DOHH2 (cell line): ENCODE results near the gene MED31.

Experiments used
- H3F3A ChIP-seq: fragments of 200-600 bp; sonication (generic), shearing (Covaris generic); 2 replicates; pipeline ENCODE4 v1.6.0; 2016; ENCODE audit warnings: antibody characterized with exemption, mild to moderate bottlenecking; ENCODE audit not compliant: control insufficient read depth, insufficient read depth
- H3K27ac ChIP-seq: fragments of 200-600 bp; sonication (generic); 2 replicates; pipeline ENCODE4 v1.5.1; 2014; ENCODE audit warnings: low read depth, mild to moderate bottlenecking, low read length, moderate library complexity
- H3K27me3 ChIP-seq: fragments of 200-600 bp; sonication (generic); 2 replicates; pipeline ENCODE4 v1.6.1; 2014; ENCODE audit warnings: mild to moderate bottlenecking, low read length, mixed read lengths; ENCODE audit not compliant: control insufficient read depth
- H3K36me3 ChIP-seq: fragments of 200-600 bp; sonication (generic); 2 replicates; pipeline ENCODE4 v1.6.1; 2014; ENCODE audit warnings: mild to moderate bottlenecking, low read length, moderate library complexity, mixed read lengths; ENCODE audit not compliant: control insufficient read depth
- H3K4me1 ChIP-seq: fragments of 200-600 bp; sonication (generic); 2 replicates; pipeline ENCODE4 v1.6.1; 2014; ENCODE audit warnings: mild to moderate bottlenecking, low read length, mixed read lengths; ENCODE audit not compliant: control insufficient read depth
- H3K4me2 ChIP-seq: fragments of 200-600 bp; sonication (generic); 2 replicates; pipeline ENCODE4 v1.6.0; 2014; ENCODE audit warnings: mild to moderate bottlenecking, low read length, moderate library complexity
- H3K4me3 ChIP-seq: fragments of 200-600 bp; sonication (generic); 2 replicates; pipeline ENCODE4 v1.5.1; 2014; ENCODE audit warnings: mild to moderate bottlenecking, low read length, mixed read lengths
- H3K79me2 ChIP-seq: fragments of 200-600 bp; sonication (generic); 2 replicates; pipeline ENCODE4 v1.6.1; 2014; ENCODE audit warnings: mild to moderate bottlenecking, low read length, mixed read lengths; ENCODE audit not compliant: control insufficient read depth
- H3K9me2 ChIP-seq: fragments of 200-600 bp; sonication (generic); replicated peaks from 2 replicates; pipeline ENCODE4 v1.6.1; 2014; ENCODE audit warnings: mild to moderate bottlenecking, low read length, mixed read lengths; ENCODE audit not compliant: control insufficient read depth
- H3K9me3 ChIP-seq: fragments of 200-600 bp; sonication (generic); 2 replicates; pipeline ENCODE4 v1.6.1; 2014; ENCODE audit warnings: antibody characterized with exemption, low read length, mixed read lengths; ENCODE audit not compliant: control insufficient read depth, insufficient read depth
- H4K20me1 ChIP-seq: fragments of 200-600 bp; sonication (generic); 2 replicates; pipeline ENCODE4 v1.6.0; 2014; ENCODE audit warnings: low read depth, mild to moderate bottlenecking, antibody characterized with exemption, low read length, moderate library complexity; ENCODE audit not compliant: control insufficient read depth, insufficient read depth
- EZH2phosphoT487 ChIP-seq: fragments of 200-600 bp; sonication (generic); IDR thresholded peaks from 2 replicates; pipeline ENCODE4 v1.6.1; 2017; ENCODE audit warnings: borderline replicate concordance, mild to moderate bottlenecking, antibody characterized with exemption, low read length, moderate library complexity, mixed read lengths
- TF ChIP-seq, protein P1 (sequence below): fragments of 200-600 bp; sonication (generic); IDR thresholded peaks from one replicate; pipeline ENCODE4 v1.5.1; 2014; ENCODE audit warnings: antibody characterized with exemption, mild to moderate bottlenecking, low read depth, low read length; ENCODE audit not compliant: poor library complexity, severe bottlenecking

Gene MED31

DNA sequence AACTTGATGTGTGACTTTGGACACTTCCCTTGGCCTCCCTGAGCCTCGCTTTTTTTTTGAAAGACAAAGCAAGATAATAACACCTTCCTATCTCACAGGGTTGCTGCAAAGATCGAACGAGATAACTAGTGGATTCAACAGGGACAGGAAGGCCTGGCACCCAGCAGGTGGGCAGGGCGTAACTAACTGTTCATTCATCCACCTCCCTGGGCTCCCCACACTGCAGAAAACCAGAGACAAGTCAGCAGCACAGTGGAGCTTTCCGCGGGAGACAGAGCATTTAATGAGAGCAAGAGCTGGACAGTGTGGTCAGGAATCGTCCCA is 33.0 kb upstream of the MED31 start:
- H3K4me2 ChIP-seq, result no peak overlapping the region
- no peaks in the 10 kb centered on the region for H3F3A ChIP-seq
- no peaks in the 10 kb centered on the region for H3K9me3 ChIP-seq
- no peaks in the 10 kb centered on the region for H3K79me2 ChIP-seq
- H3K9me2 ChIP-seq, result no peaks in the 10 kb centered on the region
- H3K36me3 ChIP-seq, result no peaks in the 10 kb centered on the region
- no peaks in the 10 kb centered on the region for H3K4me1 ChIP-seq
- no peak overlapping the region for H3K4me3 ChIP-seq
- H4K20me1 ChIP-seq, result no peaks in the 10 kb centered on the region
- H3K27me3 ChIP-seq, result 0 out of 2 replicates have a peak, but pooled peaks cover 3% of the 10 kb centered on the region
- no peak overlapping the region for H3K27ac ChIP-seq
- TF ChIP-seq, protein P1, sequence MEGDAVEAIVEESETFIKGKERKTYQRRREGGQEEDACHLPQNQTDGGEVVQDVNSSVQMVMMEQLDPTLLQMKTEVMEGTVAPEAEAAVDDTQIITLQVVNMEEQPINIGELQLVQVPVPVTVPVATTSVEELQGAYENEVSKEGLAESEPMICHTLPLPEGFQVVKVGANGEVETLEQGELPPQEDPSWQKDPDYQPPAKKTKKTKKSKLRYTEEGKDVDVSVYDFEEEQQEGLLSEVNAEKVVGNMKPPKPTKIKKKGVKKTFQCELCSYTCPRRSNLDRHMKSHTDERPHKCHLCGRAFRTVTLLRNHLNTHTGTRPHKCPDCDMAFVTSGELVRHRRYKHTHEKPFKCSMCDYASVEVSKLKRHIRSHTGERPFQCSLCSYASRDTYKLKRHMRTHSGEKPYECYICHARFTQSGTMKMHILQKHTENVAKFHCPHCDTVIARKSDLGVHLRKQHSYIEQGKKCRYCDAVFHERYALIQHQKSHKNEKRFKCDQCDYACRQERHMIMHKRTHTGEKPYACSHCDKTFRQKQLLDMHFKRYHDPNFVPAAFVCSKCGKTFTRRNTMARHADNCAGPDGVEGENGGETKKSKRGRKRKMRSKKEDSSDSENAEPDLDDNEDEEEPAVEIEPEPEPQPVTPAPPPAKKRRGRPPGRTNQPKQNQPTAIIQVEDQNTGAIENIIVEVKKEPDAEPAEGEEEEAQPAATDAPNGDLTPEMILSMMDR, result no peak
- TF ChIP-seq EZH2phosphoT487, result no peak

DNA sequence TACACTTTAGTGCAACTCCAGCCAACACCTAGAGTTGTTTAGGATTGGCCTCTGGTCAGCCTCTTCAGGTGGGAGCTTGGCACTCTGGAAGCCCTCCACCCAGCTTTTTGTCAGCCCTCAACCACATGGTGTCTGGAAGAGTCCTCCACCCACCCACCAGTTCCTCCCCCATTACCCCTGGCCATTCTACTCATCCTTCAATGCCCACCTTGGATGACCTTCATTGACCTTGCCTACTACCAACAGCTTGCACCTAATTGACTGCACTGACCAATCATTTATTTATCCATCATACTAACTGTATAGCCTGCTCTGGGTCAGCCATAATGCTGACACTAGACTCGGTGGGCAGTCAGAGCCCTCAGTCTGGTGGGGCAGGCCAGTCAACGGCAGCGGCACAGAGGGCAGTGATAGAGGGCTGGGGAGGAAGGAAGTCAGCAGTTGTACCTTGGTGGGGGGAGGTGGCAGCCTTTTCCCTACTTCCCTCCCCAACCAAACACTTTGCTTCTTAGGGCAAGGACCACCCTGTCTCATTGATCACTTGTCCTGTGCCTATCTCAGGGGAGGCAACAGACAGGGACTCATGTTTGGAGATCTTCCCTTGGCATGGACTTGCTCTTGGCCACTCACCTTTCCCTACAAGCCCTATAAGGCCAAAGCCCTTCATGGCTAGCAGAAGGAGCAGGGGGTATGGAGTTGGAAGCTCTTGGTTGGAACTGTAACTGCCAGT is 32.5 kb upstream of the MED31 start:
- Histone ChIP-seq H3K4me3 (no peak overlapping the region), H3F3A (no peaks in the 10 kb centered on the region), H3K9me2 (no peaks in the 10 kb centered on the region), H3K79me2 (no peaks in the 10 kb centered on the region), H3K36me3 (no peaks in the 10 kb centered on the region), H4K20me1 (no peaks in the 10 kb centered on the region), H3K27ac (no peak overlapping the region), H3K27me3 (peaks cover 3% of the 10 kb centered on the region; the same call in 1 of the 2 replicates), H3K4me1 (no peaks in the 10 kb centered on the region), H3K4me2 (no peak overlapping the region), H3K9me3 (no peaks in the 10 kb centered on the region)
- TF ChIP-seq EZH2phosphoT487, result no peak
- TF ChIP-seq, protein P1, result no peak

DNA sequence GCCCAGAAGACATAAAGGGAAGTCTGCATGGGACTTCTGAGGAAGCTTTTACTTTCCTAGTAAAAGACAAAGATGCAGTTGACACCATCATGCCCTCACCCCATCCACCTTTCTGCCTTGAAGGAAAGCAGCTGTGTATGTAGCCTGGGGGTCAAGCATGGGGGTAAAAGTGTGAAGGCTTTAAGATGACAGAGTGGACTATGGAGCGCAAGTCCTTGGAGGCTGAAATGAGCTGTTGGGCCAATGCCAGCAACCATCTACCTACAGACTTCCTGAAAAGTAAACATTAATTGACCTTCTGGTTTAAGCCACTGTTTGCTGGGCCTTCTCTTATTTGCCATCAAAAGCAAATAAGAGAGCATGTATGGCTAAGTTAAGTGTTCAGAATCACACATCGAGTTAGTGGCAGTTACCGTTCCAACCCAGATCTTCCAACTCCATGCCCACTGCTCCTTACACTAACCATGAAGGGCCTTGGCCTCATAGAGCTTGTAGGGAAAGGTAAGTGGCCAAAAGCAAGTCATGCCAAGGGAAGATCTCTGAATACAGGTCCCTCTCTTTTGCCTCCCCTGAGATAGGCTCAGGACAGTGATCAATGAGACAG is 31.8 kb upstream of the MED31 start:
- Histone ChIP-seq H4K20me1 (no peaks in the 10 kb centered on the region), H3K79me2 (no peaks in the 10 kb centered on the region), H3K27ac (no peak overlapping the region), H3K9me2 (no peaks in the 10 kb centered on the region), H3K4me1 (no peaks in the 10 kb centered on the region), H3K4me3 (no peak overlapping the region), H3K4me2 (no peak overlapping the region), H3K27me3 (peaks cover 9% of the 10 kb centered on the region; the same call in 1 of the 2 replicates), H3K36me3 (no peaks in the 10 kb centered on the region), H3K9me3 (no peaks in the 10 kb centered on the region), H3F3A (no peaks in the 10 kb centered on the region)
- TF ChIP-seq EZH2phosphoT487, result no peak
- TF ChIP-seq, protein P1, result no peak
